Naive B cell (primary cell): ENCODE data around the gene TSC22D1. TPM values are rescaled to one million over a fixed set of nuclear protein-coding genes. Genes with fewer than 3 reads are reported as not detected.

Experiments used
- ATAC-seq, 2 donors: fragments of 150-1000 bp; cut with Tn5 transposase; 2 replicates each; pipeline ENCODE4 v1.10.0; 2021; ENCODE audit warnings: low read depth in 2 of 2, mild to moderate bottlenecking in 2 of 2, moderate library complexity in 2 of 2
- DNase-seq: peaks from one replicate; pipeline ENCODE4 v3.0.0; 2022
- H3K27ac Mint-ChIP-seq, 6 donors: one replicate each; pipeline ENCODE4 v1.8.0; 2020 to 2022; ENCODE audit warnings: mild to moderate bottlenecking in 6 of 6, mixed read lengths in 6 of 6, moderate library complexity in 5 of 6, inconsistent platforms in 2 of 6
- H3K27me3 Mint-ChIP-seq, 3 donors: one replicate each; pipeline ENCODE4 v1.8.0; 2021 to 2022; ENCODE audit warnings: mixed read lengths in 3 of 3, mild to moderate bottlenecking in 1 of 3
- H3K36me3 Mint-ChIP-seq, 2 donors: one replicate each; pipeline ENCODE4 v1.8.0; 2020 to 2022; ENCODE audit warnings: mixed read lengths in 2 of 2, inconsistent platforms in 1 of 2, mild to moderate bottlenecking in 1 of 2
- H3K4me1 Mint-ChIP-seq, 3 donors: one replicate each; pipeline ENCODE4 v1.8.0; 2020 to 2022; ENCODE audit warnings: mixed read lengths in 3 of 3, inconsistent platforms in 1 of 3, mild to moderate bottlenecking in 1 of 3, moderate library complexity in 1 of 3
- H3K4me3 Mint-ChIP-seq, 8 donors: one replicate each; pipeline ENCODE4 v1.8.0; 2020 to 2022; ENCODE audit warnings: mild to moderate bottlenecking in 8 of 8, mixed read lengths in 8 of 8, moderate library complexity in 8 of 8, inconsistent platforms in 2 of 8
- H3K9me3 Mint-ChIP-seq, 7 donors: one replicate each; pipeline ENCODE4 v1.8.0; 2020 to 2022; ENCODE audit warnings: mixed read lengths in 7 of 7, mild to moderate bottlenecking in 5 of 7, inconsistent platforms in 2 of 7, moderate library complexity in 1 of 7
- polyA plus RNA-seq, 6 donors: library from polyadenylated mRNA; unstranded; fragments of 300-500 nt; fragmentation: Illumina TruSeq; gene quantifications; one replicate each; pipeline ENCODE4 v1.2.3, GENCODE V29; 2021; ENCODE audit warnings: low read depth in 6 of 6

Gene TSC22D1
- polyA plus RNA-seq, 6 donors from 2014 or later: 3.5 to 10.1 (median 7.0) TPM

GRCh38 chr13:44395976-44396694 lies 180.0 kb downstream of the TSC22D1 start:
- Mint-ChIP-seq H3K4me1 (peaks cover 0 to 2% (median 0%) of the 10 kb centered on the region in 3 donors), H3K27me3 (peaks cover 0 to 24% (median 14%) of the 10 kb centered on the region in 3 donors), H3K9me3 (peaks cover 0 to 1% (median 0%) of the 10 kb centered on the region in 7 donors), H3K36me3 (no peaks in the 10 kb centered on the region), H3K27ac (no peak overlapping the region), H3K4me3 (no peak overlapping the region)
- ATAC-seq (no peak), DNase-seq (no peak)

GRCh38 chr13:44394658-44395057 lies 181.5 kb downstream of the TSC22D1 start:
- Mint-ChIP-seq H3K4me3 (no peak overlapping the region), H3K9me3 (peaks cover 0 to 1% (median 0%) of the 10 kb centered on the region in 7 donors), H3K4me1 (peaks cover 0 to 2% (median 0%) of the 10 kb centered on the region in 3 donors), H3K27ac (no peak overlapping the region), H3K36me3 (no peaks in the 10 kb centered on the region), H3K27me3 (peaks cover 3 to 24% (median 14%) of the 10 kb centered on the region in 3 donors)
- DNase-seq (no peak), ATAC-seq (no peak)

GRCh38 chr13:44393391-44393790 lies 182.7 kb downstream of the TSC22D1 start:
- no peaks in the 10 kb centered on the region for H3K36me3 Mint-ChIP-seq
- H3K27me3 Mint-ChIP-seq: peaks cover 3 to 18% (median 8%) of the 10 kb centered on the region in 3 donors
- peaks cover 0 to 2% (median 0%) of the 10 kb centered on the region in 3 donors for H3K4me1 Mint-ChIP-seq
- peak overlapping the region in 1 of 6 donors; percentile 96 for H3K27ac Mint-ChIP-seq
- ATAC-seq (no peak), DNase-seq (no peak)
- peaks cover 0 to 1% (median 0%) of the 10 kb centered on the region in 7 donors for H3K9me3 Mint-ChIP-seq
- no peak overlapping the region for H3K4me3 Mint-ChIP-seq

GRCh38 chr13:44389876-44390275 lies 186.3 kb downstream of the TSC22D1 start:
- Mint-ChIP-seq H3K4me1 (peaks cover 0 to 5% (median 2%) of the 10 kb centered on the region in 3 donors), H3K36me3 (no peaks in the 10 kb centered on the region), H3K27me3 (peaks cover 0 to 18% (median 3%) of the 10 kb centered on the region in 3 donors), H3K9me3 (peaks cover 0 to 1% (median 0%) of the 10 kb centered on the region in 7 donors), H3K27ac (no peak overlapping the region), H3K4me3 (no peak overlapping the region)
- ATAC-seq (no peak), DNase-seq (no peak)

- H3K4me3 Mint-ChIP-seq: no peak overlapping the region
Observed at GRCh38 chr13:44389060-44389666, 187.0 kb downstream of the TSC22D1 start.

GRCh38 chr13:44388427-44389059 lies 187.6 kb downstream of the TSC22D1 start:
- no peak for DNase-seq
- Mint-ChIP-seq H3K27ac (no peak overlapping the region), H3K27me3 (peaks cover 0 to 18% (median 3%) of the 10 kb centered on the region in 3 donors), H3K4me1 (peaks cover 0 to 5% (median 2%) of the 10 kb centered on the region in 3 donors), H3K36me3 (no peaks in the 10 kb centered on the region), H3K4me3 (no peak overlapping the region), H3K9me3 (peaks cover 0 to 1% (median 0%) of the 10 kb centered on the region in 7 donors)
- ATAC-seq: no peak

More at GRCh38 chr13:44389060-44389666, 187.0 kb downstream of the TSC22D1 start:
- Mint-ChIP-seq H3K36me3 (no peaks in the 10 kb centered on the region), H3K27me3 (peaks cover 0 to 18% (median 3%) of the 10 kb centered on the region in 3 donors), H3K4me1 (peaks cover 0 to 5% (median 2%) of the 10 kb centered on the region in 3 donors), H3K27ac (no peak overlapping the region), H3K9me3 (peaks cover 0 to 1% (median 0%) of the 10 kb centered on the region in 7 donors)
- DNase-seq (no peak), ATAC-seq (peak in 1 of 2 donors; percentile 47)

GRCh38 chr13:44386913-44387556 lies 189.1 kb downstream of the TSC22D1 start:
- no peaks in the 10 kb centered on the region for H3K9me3 Mint-ChIP-seq
- peaks cover 0 to 3% (median 3%) of the 10 kb centered on the region in 3 donors for H3K27me3 Mint-ChIP-seq
- H3K4me3 Mint-ChIP-seq: no peak overlapping the region
- H3K36me3 Mint-ChIP-seq: no peaks in the 10 kb centered on the region
- H3K4me1 Mint-ChIP-seq: peaks cover 0 to 5% (median 0%) of the 10 kb centered on the region in 3 donors
- ATAC-seq: no peak
- no peak overlapping the region for H3K27ac Mint-ChIP-seq
- no peak for DNase-seq

- ATAC-seq: no peak
- Mint-ChIP-seq H3K36me3 (no peaks in the 10 kb centered on the region), H3K4me3 (no peak overlapping the region), H3K4me1 (peaks cover 0 to 5% (median 0%) of the 10 kb centered on the region in 3 donors), H3K27ac (peak overlapping the region in 1 of 6 donors; percentile 65), H3K27me3 (peaks cover 0 to 8% (median 3%) of the 10 kb centered on the region in 3 donors), H3K9me3 (no peaks in the 10 kb centered on the region)
- DNase-seq: no peak
Observed at GRCh38 chr13:44385847-44386246, 190.3 kb downstream of the TSC22D1 start.

- Mint-ChIP-seq H3K4me1 (peaks cover 0 to 5% (median 0%) of the 10 kb centered on the region in 3 donors), H3K27me3 (peaks cover 0 to 8% (median 0%) of the 10 kb centered on the region in 3 donors), H3K36me3 (no peaks in the 10 kb centered on the region), H3K27ac (peak overlapping the region in 1 of 6 donors; percentile 37), H3K9me3 (no peaks in the 10 kb centered on the region), H3K4me3 (no peak overlapping the region)
- ATAC-seq (no peak), DNase-seq (no peak)
Observed at GRCh38 chr13:44385401-44385800, 190.7 kb downstream of the TSC22D1 start.

GRCh38 chr13:44384778-44385177 lies 191.4 kb downstream of the TSC22D1 start:
- no peak overlapping the region for H3K4me3 Mint-ChIP-seq
- peak overlapping the region in 2 of 6 donors; percentile 37 to 39 for H3K27ac Mint-ChIP-seq
- no peaks in the 10 kb centered on the region for H3K36me3 Mint-ChIP-seq
- no peak for ATAC-seq
- H3K27me3 Mint-ChIP-seq: peaks cover 0 to 8% (median 0%) of the 10 kb centered on the region in 3 donors
- peaks cover 0 to 5% (median 0%) of the 10 kb centered on the region in 3 donors for H3K4me1 Mint-ChIP-seq
- H3K9me3 Mint-ChIP-seq: no peaks in the 10 kb centered on the region
- no peak for DNase-seq

GRCh38 chr13:44383945-44384344 lies 192.2 kb downstream of the TSC22D1 start:
- Mint-ChIP-seq H3K27ac (peak overlapping the region in 1 of 6 donors; percentile 7), H3K27me3 (peaks cover 0 to 8% (median 0%) of the 10 kb centered on the region in 3 donors), H3K9me3 (no peaks in the 10 kb centered on the region), H3K36me3 (no peaks in the 10 kb centered on the region), H3K4me1 (peaks cover 0 to 5% (median 0%) of the 10 kb centered on the region in 3 donors), H3K4me3 (no peak overlapping the region)
- ATAC-seq (no peak), DNase-seq (no peak)

- no peak overlapping the region for H3K4me3 Mint-ChIP-seq
- peaks cover 0 to 5% (median 0%) of the 10 kb centered on the region in 3 donors for H3K4me1 Mint-ChIP-seq
- H3K27me3 Mint-ChIP-seq: peaks cover 0 to 8% (median 0%) of the 10 kb centered on the region in 3 donors
- no peak overlapping the region for H3K27ac Mint-ChIP-seq
- no peaks in the 10 kb centered on the region for H3K9me3 Mint-ChIP-seq
- ATAC-seq (no peak), DNase-seq (no peak)
- no peaks in the 10 kb centered on the region for H3K36me3 Mint-ChIP-seq
Observed at GRCh38 chr13:44382635-44383145, 193.4 kb downstream of the TSC22D1 start.
